ENCODE data around the gene CPEB1. TPM values are rescaled to one million over a fixed set of nuclear protein-coding genes. Genes with fewer than 3 reads are reported as not detected.

Gene CPEB1
- polyA plus RNA-seq, 4 donors, result 0.27 to 2.8 (median 0.50) TPM; not detected in 1

DNA sequence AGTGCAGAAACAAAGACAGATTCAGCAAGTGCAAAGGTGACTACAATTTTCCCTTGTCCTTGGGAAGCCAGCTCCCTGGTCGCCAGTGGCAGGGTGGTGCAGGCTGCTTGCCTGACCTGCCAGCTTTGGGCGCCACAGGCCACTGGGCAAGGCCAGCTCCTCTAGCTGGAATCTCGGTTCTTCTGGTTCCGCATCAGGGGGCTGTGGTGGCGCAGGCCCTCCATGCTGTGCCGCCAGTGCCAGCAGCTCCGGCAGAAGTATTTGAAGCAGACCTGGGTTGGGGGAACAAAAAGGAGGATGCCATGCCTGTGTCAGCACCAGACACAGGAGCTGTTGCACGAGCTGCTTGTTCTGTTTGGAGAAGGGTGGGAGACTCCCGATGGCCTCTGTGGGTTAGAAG lies 102.7 kb downstream of the CPEB1 start:
- WGBS, 3 donors, result 66 to 76% (median 68%) methylated on average over 9 of the region's 9 CpGs
- H3K9me3 ChIP-seq (ENCODE audit: control insufficient read depth in 2 of 2, insufficient read depth in 1 of 2, low read depth in 1 of 2, low read length in 1 of 2), result no peaks in the 10 kb centered on the region
- H3K27ac ChIP-seq (ENCODE audit: low read depth in 1 of 3, low read length in 2 of 3), result no peak overlapping the region
- H3K4me3 ChIP-seq (ENCODE audit: low read depth in 1 of 3, low read length in 3 of 3), result no peak overlapping the region
- DNase-seq, result no peak
- H3K27me3 ChIP-seq (ENCODE audit: control insufficient read depth in 3 of 3, insufficient read depth in 3 of 3, low read length in 3 of 3), result peaks cover 0 to 7% (median 0%) of the 10 kb centered on the region in 3 donors
- no peak for FAIRE-seq
- peaks cover 0 to 5% (median 0%) of the 10 kb centered on the region in 3 donors for H3K36me3 ChIP-seq (ENCODE audit: control insufficient read depth in 3 of 3, insufficient read depth in 2 of 3, low read depth in 1 of 3, low read length in 3 of 3)
- H3K4me1 ChIP-seq (ENCODE audit: control insufficient read depth in 3 of 3, insufficient read depth in 2 of 3, low read depth in 1 of 3, low read length in 2 of 3), result no peaks in the 10 kb centered on the region

DNA sequence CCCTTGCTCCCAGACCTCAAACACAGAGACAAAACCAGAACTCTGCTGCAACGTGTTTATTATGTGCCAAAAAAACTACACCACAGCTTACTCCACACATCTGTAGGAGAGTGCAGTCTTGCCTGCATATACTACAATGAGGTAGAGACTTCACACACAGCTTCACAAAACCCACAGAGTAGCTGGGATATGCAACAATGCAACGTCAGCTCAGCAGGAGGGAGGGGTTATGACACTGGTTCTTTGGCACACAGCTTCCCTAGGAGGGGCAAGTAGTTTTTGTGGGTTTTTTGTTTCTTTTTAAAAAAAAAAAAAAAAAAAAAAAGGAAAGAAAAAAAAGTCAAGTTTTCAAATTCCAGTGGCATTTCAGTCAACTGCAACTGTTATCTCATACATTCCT lies 104.0 kb downstream of the CPEB1 start:
- peaks cover 3 to 10% (median 6%) of the 10 kb centered on the region in 3 donors for H3K36me3 ChIP-seq (ENCODE audit: control insufficient read depth in 3 of 3, insufficient read depth in 2 of 3, low read depth in 1 of 3, low read length in 3 of 3)
- H3K27ac ChIP-seq (ENCODE audit: low read depth in 1 of 3, low read length in 2 of 3), result no peak overlapping the region
- FAIRE-seq (no peak), DNase-seq (no peak)
- WGBS, 3 donors, result 31 to 49% (median 45%) methylated on average over 2 of the region's 2 CpGs
- peaks cover 0 to 7% (median 0%) of the 10 kb centered on the region in 3 donors for H3K27me3 ChIP-seq (ENCODE audit: control insufficient read depth in 3 of 3, insufficient read depth in 3 of 3, low read length in 3 of 3)
- H3K4me3 ChIP-seq (ENCODE audit: low read depth in 1 of 3, low read length in 3 of 3), result no peak overlapping the region
- peaks cover 0 to 5% (median 5%) of the 10 kb centered on the region in 3 donors for H3K4me1 ChIP-seq (ENCODE audit: control insufficient read depth in 3 of 3, insufficient read depth in 2 of 3, low read depth in 1 of 3, low read length in 2 of 3)
- no peaks in the 10 kb centered on the region for H3K9me3 ChIP-seq (ENCODE audit: control insufficient read depth in 2 of 2, insufficient read depth in 1 of 2, low read depth in 1 of 2, low read length in 1 of 2)

DNA sequence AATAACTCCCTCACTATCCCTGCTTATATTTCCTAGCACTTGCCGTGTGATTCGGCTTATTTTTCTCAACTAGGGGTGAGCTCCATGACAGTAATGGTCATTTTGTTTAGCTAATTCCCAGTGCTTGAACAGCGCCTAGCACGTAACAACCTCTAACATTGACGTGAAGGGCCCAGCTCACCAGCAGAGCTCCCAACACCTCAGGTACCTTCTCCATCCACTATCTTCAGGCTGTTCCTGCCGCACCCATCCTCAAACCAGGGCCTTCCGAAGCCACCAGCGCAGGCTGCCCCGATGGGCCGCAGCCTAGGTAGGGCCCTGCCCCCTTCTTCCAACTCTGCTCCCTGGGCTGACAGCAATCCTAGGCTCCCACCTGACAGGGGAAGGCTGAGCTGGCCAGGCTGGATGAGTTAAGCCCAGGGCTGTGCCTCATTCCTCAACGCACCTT lies 106.2 kb downstream of the CPEB1 start:
- H3K36me3 ChIP-seq (ENCODE audit: control insufficient read depth in 3 of 3, insufficient read depth in 2 of 3, low read depth in 1 of 3, low read length in 3 of 3), result peaks cover 17 to 22% (median 19%) of the 10 kb centered on the region in 3 donors
- H3K4me1 ChIP-seq (ENCODE audit: control insufficient read depth in 3 of 3, insufficient read depth in 2 of 3, low read depth in 1 of 3, low read length in 2 of 3), result peaks cover 0 to 5% (median 5%) of the 10 kb centered on the region in 3 donors
- peaks cover 0 to 7% (median 0%) of the 10 kb centered on the region in 3 donors for H3K27me3 ChIP-seq (ENCODE audit: control insufficient read depth in 3 of 3, insufficient read depth in 3 of 3, low read length in 3 of 3)
- H3K4me3 ChIP-seq (ENCODE audit: low read depth in 1 of 3, low read length in 3 of 3), result peak overlapping the region; percentile 44 to 84 (median 68)
- no peak for FAIRE-seq
- WGBS, 3 donors, result 17 to 30% (median 22%) methylated on average over 11 of the region's 11 CpGs
- H3K9me3 ChIP-seq (ENCODE audit: control insufficient read depth in 2 of 2, insufficient read depth in 1 of 2, low read depth in 1 of 2, low read length in 1 of 2), result no peaks in the 10 kb centered on the region
- DNase-seq, result peak in 1 of 2 donors; percentile 22
- peak overlapping the region; percentile 45 to 95 (median 90) for H3K27ac ChIP-seq (ENCODE audit: low read depth in 1 of 3, low read length in 2 of 3)

DNA sequence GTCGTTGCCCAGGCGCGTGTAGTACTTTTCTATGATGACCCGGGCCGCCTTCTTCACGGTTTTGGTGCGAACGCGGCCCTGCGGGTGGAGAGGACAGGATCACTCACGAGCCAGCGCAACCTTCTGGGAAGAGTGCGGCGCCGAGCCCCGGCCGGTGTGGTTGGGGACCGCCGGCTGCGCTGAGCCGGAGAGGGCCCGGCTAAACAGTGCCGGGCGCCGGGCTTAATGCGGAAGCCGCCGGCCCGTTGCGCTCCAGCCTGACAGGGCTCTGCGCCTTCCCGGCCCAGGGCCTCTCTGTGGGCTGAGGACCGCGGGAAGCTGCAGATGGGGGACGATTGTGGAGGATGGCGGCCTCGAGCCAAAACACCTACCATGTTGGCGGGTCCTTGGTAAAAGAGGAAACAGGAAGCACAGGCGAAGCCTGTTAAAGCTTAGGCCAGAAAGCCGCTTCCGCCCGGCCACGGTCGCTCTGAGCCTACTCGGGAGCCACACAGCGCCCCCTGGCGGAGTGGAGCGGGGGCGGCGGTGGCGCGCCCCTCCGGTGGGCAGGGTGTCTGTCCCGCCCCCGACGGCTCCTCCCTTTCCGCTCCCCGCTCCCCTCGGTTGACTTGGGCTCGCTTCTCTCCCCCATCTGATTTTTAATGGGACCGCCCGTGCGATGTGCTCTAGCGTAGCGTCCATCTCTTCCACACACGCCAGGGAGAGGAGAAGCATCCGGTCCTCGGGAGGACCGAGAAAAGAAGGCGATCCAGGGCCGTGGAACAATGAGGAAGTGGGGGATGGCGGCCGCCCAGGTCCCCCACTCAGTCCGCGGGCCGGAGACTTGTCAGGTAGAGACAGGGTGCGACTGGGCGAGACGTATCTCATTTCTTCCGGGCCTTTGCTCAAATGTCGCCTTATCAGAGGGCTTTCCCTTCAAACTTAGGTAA lies 106.8 kb downstream of the CPEB1 start, which contains the start of gene RPS17:
TSS of gene RPS17 (minus strand) at position 403 of the 929 bp plus-strand sequence. CDS start at position 374, 29 bp downstream.
- Histone ChIP-seq H3K27ac (ENCODE audit: low read depth in 1 of 3, low read length in 2 of 3) (peak within 1 kb of the TSS; percentile 45 to 95 (median 90)), H3K36me3 (ENCODE audit: control insufficient read depth in 3 of 3, insufficient read depth in 2 of 3, low read depth in 1 of 3, low read length in 3 of 3) (peaks cover 17 to 27% (median 19%) of the 10 kb centered on the region in 3 donors), H3K9me3 (ENCODE audit: control insufficient read depth in 2 of 2, insufficient read depth in 1 of 2, low read depth in 1 of 2, low read length in 1 of 2) (no peaks in the 10 kb centered on the region), H3K4me1 (ENCODE audit: control insufficient read depth in 3 of 3, insufficient read depth in 2 of 3, low read depth in 1 of 3, low read length in 2 of 3) (peaks cover 0 to 5% (median 5%) of the 10 kb centered on the region in 3 donors), H3K27me3 (ENCODE audit: control insufficient read depth in 3 of 3, insufficient read depth in 3 of 3, low read length in 3 of 3) (peaks cover 0 to 4% (median 0%) of the 10 kb centered on the region in 3 donors), H3K4me3 (ENCODE audit: low read depth in 1 of 3, low read length in 3 of 3) (peak within 1 kb of the TSS; percentile 65 to 84 (median 68))
- 0% methylated on average over 75 to 81 of the region's 81 CpGs for WGBS, 3 donors
- no peak for FAIRE-seq
- DNase-seq, result peak; percentile 95 to 98

DNA sequence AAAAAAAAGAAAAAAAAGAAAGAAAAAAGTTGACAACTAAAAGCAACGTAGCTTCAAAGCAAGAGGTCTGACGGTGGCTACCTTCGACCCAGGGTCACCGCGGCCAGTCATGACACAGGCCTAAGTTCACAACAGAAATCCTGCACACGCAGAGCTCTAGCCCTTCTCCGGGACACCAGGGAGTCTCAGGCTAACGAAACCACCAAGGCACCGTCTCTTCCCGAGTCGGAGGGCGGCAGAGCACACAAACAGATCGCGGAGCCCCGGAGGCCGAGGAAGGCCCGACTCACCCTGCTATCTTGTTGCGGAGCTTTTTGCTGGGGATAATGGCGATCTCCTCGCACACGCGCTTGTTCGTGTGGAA lies 107.5 kb downstream of the CPEB1 start:
- DNase-seq, result peak in 1 of 2 donors; percentile 53
- no peak for FAIRE-seq
- Histone ChIP-seq H3K4me3 (ENCODE audit: low read depth in 1 of 3, low read length in 3 of 3) (peak overlapping the region; percentile 65 to 84 (median 68)), H3K4me1 (ENCODE audit: control insufficient read depth in 3 of 3, insufficient read depth in 2 of 3, low read depth in 1 of 3, low read length in 2 of 3) (peaks cover 0 to 5% (median 5%) of the 10 kb centered on the region in 3 donors), H3K9me3 (ENCODE audit: control insufficient read depth in 2 of 2, insufficient read depth in 1 of 2, low read depth in 1 of 2, low read length in 1 of 2) (no peaks in the 10 kb centered on the region), H3K27me3 (ENCODE audit: control insufficient read depth in 3 of 3, insufficient read depth in 3 of 3, low read length in 3 of 3) (no peaks in the 10 kb centered on the region), H3K27ac (ENCODE audit: low read depth in 1 of 3, low read length in 2 of 3) (peak overlapping the region; percentile 27 to 85 (median 81)), H3K36me3 (ENCODE audit: control insufficient read depth in 3 of 3, insufficient read depth in 2 of 3, low read depth in 1 of 3, low read length in 3 of 3) (peaks cover 17 to 27% (median 19%) of the 10 kb centered on the region in 3 donors)
- 0% methylated on average over 23 of the region's 23 CpGs for WGBS, 3 donors

DNA sequence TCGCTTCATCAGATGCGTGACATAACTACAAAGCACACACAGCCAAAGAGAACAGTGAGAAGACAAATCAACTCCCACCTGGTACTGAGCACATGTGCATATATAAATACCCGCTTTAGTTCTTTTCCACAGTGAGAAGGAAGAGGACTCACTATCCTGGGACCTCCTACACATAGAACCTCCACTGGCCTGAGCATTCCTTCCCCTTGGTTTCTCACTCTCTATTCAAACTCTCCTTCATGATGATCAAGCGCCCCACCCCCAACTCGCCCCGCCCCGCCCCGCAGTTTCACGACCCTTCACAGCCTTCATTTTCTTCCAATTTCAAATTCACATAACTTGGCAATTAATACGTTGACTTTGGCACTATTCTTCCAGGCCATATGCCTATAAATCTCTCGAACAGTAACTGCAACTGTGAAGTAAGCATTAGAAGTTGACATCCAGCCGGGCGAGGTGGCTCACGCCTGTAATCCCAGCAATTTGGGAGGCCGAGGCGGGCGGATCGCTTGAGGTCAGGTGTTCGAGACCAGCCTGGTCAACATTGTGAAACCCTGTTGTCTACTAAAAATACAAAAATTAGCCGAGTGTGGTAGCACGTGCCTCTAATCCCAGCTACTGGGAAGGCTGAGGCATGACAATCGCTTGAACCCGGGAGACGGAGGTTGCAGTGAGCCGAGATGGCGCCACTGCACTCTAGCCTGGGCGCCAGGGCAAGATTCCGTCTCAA lies 108.0 kb downstream of the CPEB1 start:
- H3K27ac ChIP-seq (ENCODE audit: low read depth in 1 of 3, low read length in 2 of 3), result peak overlapping the region; percentile 27 to 85 (median 81)
- H3K4me3 ChIP-seq (ENCODE audit: low read depth in 1 of 3, low read length in 3 of 3), result peak overlapping the region; percentile 65 to 84 (median 68)
- 9 to 14% (median 10%) methylated on average over 28 of the region's 28 CpGs for WGBS, 3 donors
- H3K9me3 ChIP-seq (ENCODE audit: control insufficient read depth in 2 of 2, insufficient read depth in 1 of 2, low read depth in 1 of 2, low read length in 1 of 2), result no peaks in the 10 kb centered on the region
- H3K27me3 ChIP-seq (ENCODE audit: control insufficient read depth in 3 of 3, insufficient read depth in 3 of 3, low read length in 3 of 3), result no peaks in the 10 kb centered on the region
- H3K4me1 ChIP-seq (ENCODE audit: control insufficient read depth in 3 of 3, insufficient read depth in 2 of 3, low read depth in 1 of 3, low read length in 2 of 3), result peaks cover 0 to 5% (median 5%) of the 10 kb centered on the region in 3 donors
- DNase-seq (no peak), FAIRE-seq (no peak)
- H3K36me3 ChIP-seq (ENCODE audit: control insufficient read depth in 3 of 3, insufficient read depth in 2 of 3, low read depth in 1 of 3, low read length in 3 of 3), result peaks cover 17 to 28% (median 19%) of the 10 kb centered on the region in 3 donors

DNA sequence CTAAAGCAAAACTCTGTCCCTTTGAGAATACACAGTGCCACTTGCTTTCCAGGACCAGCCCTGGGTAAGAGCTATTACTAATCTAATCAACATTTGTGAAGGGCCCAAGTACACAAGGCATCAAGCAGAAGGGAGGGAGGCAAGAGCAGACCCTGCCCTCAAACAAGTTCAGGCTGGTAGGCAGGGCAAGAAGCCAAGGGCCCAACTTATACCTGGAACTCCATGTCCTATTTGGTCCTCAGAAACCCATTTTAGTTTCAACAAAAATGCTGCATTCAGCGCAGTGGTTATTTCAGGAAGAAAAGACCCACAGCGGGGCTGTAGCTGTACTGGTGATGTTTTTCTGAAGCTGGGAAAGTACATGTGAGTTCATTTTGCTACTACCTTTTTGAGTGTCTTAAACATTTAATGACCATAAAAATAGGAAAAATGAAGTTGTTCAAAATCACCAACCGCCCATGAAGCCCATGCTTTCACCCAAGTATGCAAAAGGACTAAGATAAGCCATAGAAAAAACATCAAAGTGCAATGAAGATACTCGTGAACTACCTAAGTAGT lies 109.7 kb downstream of the CPEB1 start:
- Histone ChIP-seq H3K36me3 (ENCODE audit: control insufficient read depth in 3 of 3, insufficient read depth in 2 of 3, low read depth in 1 of 3, low read length in 3 of 3) (peaks cover 17 to 41% (median 19%) of the 10 kb centered on the region in 3 donors), H3K27ac (ENCODE audit: low read depth in 1 of 3, low read length in 2 of 3) (no peak overlapping the region), H3K4me3 (ENCODE audit: low read depth in 1 of 3, low read length in 3 of 3) (no peak overlapping the region), H3K4me1 (ENCODE audit: control insufficient read depth in 3 of 3, insufficient read depth in 2 of 3, low read depth in 1 of 3, low read length in 2 of 3) (peaks cover 0 to 5% (median 5%) of the 10 kb centered on the region in 3 donors), H3K27me3 (ENCODE audit: control insufficient read depth in 3 of 3, insufficient read depth in 3 of 3, low read length in 3 of 3) (no peaks in the 10 kb centered on the region), H3K9me3 (ENCODE audit: control insufficient read depth in 2 of 2, insufficient read depth in 1 of 2, low read depth in 1 of 2, low read length in 1 of 2) (no peaks in the 10 kb centered on the region)
- no peak for FAIRE-seq
- WGBS, 3 donors, result 60 to 72% (median 65%) methylated on average over 4 of the region's 4 CpGs
- no peak for DNase-seq
